Frontal cortex (tissue), 4 donors: ENCODE measurements around the gene FCHSD2. TPM values are rescaled to one million over a fixed set of nuclear protein-coding genes. Genes with fewer than 3 reads are reported as not detected.
"Not testable (repeated sequence)": the region's sequence is repeated elsewhere in the genome, so short reads cannot be mapped to it uniquely, and the experiment has no call there.

Experiments used
- DNase-seq, 2 donors: peaks; one replicate each; pipeline ENCODE4 v3.0.0; 2012; ENCODE audit warnings: low spot score in 2 of 2
- FAIRE-seq: peaks from 2 replicates; lab custom pipeline; 2012; peaks lifted over from hg19 to GRCh38; lab: Jason Lieb, UNC
- total RNA-seq: library from RNA; depleted of rRNA; stranded (reverse); fragments of >200 nt; gene quantifications from one replicate; pipeline ENCODE4 v1.2.3, GENCODE V29; 2014
- donor health status: control.
- donor health status: control.
- donor health status: control.

The FCHSD2 gene
- total RNA-seq, 1 donor from 2014 or later: 57.9 TPM

GRCh38 chr11:72984453-72985077 is 157.6 kb downstream of the FCHSD2 start:
- no peak for FAIRE-seq
- no peak for DNase-seq

GRCh38 chr11:72983560-72983959 is 158.6 kb downstream of the FCHSD2 start:
- DNase-seq (no peak), FAIRE-seq (peak; percentile 64)

- no peak for FAIRE-seq
These were observed 160.0 kb downstream of the FCHSD2 start for GRCh38 chr11:72981971-72982685.

GRCh38 chr11:72981080-72981479 is 161.0 kb downstream of the FCHSD2 start:
- no peak for DNase-seq
- FAIRE-seq: no peak

More at GRCh38 chr11:72981971-72982685, 160.0 kb downstream of the FCHSD2 start:
- no peak for DNase-seq

- not testable (repeated sequence) for DNase-seq, FAIRE-seq
These were observed 164.3 kb downstream of the FCHSD2 start for GRCh38 chr11:72977782-72978181.

GRCh38 chr11:72976522-72976892 is 165.6 kb downstream of the FCHSD2 start:
- not testable (repeated sequence) for FAIRE-seq, DNase-seq

GRCh38 chr11:72975778-72976521 is 166.2 kb downstream of the FCHSD2 start:
- no peak for FAIRE-seq
- no peak for DNase-seq

- DNase-seq (no peak), FAIRE-seq (no peak)
These were observed 167.5 kb downstream of the FCHSD2 start for GRCh38 chr11:72974487-72975205.

- DNase-seq: no peak
- no peak for FAIRE-seq
These were observed 169.5 kb downstream of the FCHSD2 start for GRCh38 chr11:72972496-72973128.

- no peak for DNase-seq
- no peak for FAIRE-seq
These were observed 170.7 kb downstream of the FCHSD2 start for GRCh38 chr11:72971192-72971967.

- no peak for FAIRE-seq
- no peak for DNase-seq
These were observed 171.5 kb downstream of the FCHSD2 start for GRCh38 chr11:72970557-72971118.

GRCh38 chr11:72969894-72970335 is 172.2 kb downstream of the FCHSD2 start:
- DNase-seq (no peak), FAIRE-seq (no peak)

- DNase-seq (no peak), FAIRE-seq (no peak)
These were observed 173.7 kb downstream of the FCHSD2 start for GRCh38 chr11:72968390-72968789.

GRCh38 chr11:72965672-72966071 is 176.4 kb downstream of the FCHSD2 start:
- no peak for FAIRE-seq
- no peak for DNase-seq

GRCh38 chr11:72962717-72963116 is 179.4 kb downstream of the FCHSD2 start:
- no peak for DNase-seq
- FAIRE-seq: no peak

GRCh38 chr11:72962084-72962483 is 180.0 kb downstream of the FCHSD2 start:
- no peak for DNase-seq
- no peak for FAIRE-seq

- DNase-seq (no peak), FAIRE-seq (no peak)
These were observed 182.0 kb downstream of the FCHSD2 start for GRCh38 chr11:72959998-72960731.

- FAIRE-seq: no peak
These were observed 183.3 kb downstream of the FCHSD2 start for GRCh38 chr11:72958791-72959190.

More at GRCh38 chr11:72958791-72959190, 183.3 kb downstream of the FCHSD2 start:
- DNase-seq: no peak
